GM10248 (cell line): ENCODE measurements around the gene COBL.

ENCODE experiments used
- CTCF ChIA-PET: fragments of 300-600 bp; sonication (Branson Sonifier 250); formaldehyde crosslinking; extraction: SDS; loops from one replicate; lab custom pipeline; 2021; ENCODE audit warnings: antibody characterized with exemption; lab: Yijun Ruan, JAX
- POLR2A ChIA-PET: fragments of 350-650 bp; sonication (Branson Sonifier 250); formaldehyde crosslinking; extraction: SDS; loops from one replicate; lab custom pipeline; 2020; ENCODE audit warnings: antibody characterized with exemption; lab: Yijun Ruan, JAX
- DNase-seq: peaks from one replicate; pipeline ENCODE4 v3.0.0; 2012; ENCODE audit errors: extremely low spot score
- CTCF ChIP-seq: IDR thresholded peaks from 2 replicates; pipeline ENCODE4 v1.5.1; 2012; ENCODE audit warnings: mild to moderate bottlenecking, low read depth; ENCODE audit errors: extremely low read depth, missing control alignments, control extremely low read depth

The COBL gene

GRCh38 chr7:51078653-51079052, 238.0 kb downstream of the COBL start:
- no peak for DNase-seq
- no peak for TF ChIP-seq CTCF
- POLR2A ChIA-PET = no interaction called here
- CTCF ChIA-PET = interaction anchor here (1.7 kb wide), 1 partner anchor 12 kb away, joined by 4 read pairs; no protein-coding TSS in a partner anchor

GRCh38 chr7:51077987-51078370, 238.6 kb downstream of the COBL start:
- DNase-seq = no peak
- TF ChIP-seq CTCF = no peak
- ChIA-PET CTCF (no interaction called here), POLR2A (no interaction called here)

- POLR2A ChIA-PET = no interaction called here
- DNase-seq = no peak
- TF ChIP-seq CTCF = no peak
- CTCF ChIA-PET = interaction anchor here (1.1 kb wide), 1 partner anchor 24 kb away, joined by 3 read pairs; no protein-coding TSS in a partner anchor
Observed at GRCh38 chr7:51077316-51077986, 239.2 kb downstream of the COBL start.

- ChIA-PET CTCF (interaction anchor here (1.1 kb wide), 1 partner anchor 23 kb away, joined by 3 read pairs; no protein-coding TSS in a partner anchor), POLR2A (no interaction called here)
- no peak for DNase-seq
- TF ChIP-seq CTCF = no peak
Observed at GRCh38 chr7:51075681-51076580, 240.7 kb downstream of the COBL start.

GRCh38 chr7:51073171-51073570, 243.4 kb downstream of the COBL start:
- no peak for TF ChIP-seq CTCF
- no peak for DNase-seq
- CTCF ChIA-PET = no interaction called here
- POLR2A ChIA-PET = no interaction called here

- no peak for TF ChIP-seq CTCF
- ChIA-PET POLR2A (no interaction called here), CTCF (no interaction called here)
- no peak for DNase-seq
Observed at GRCh38 chr7:51072281-51072680, 244.3 kb downstream of the COBL start.
